HCT116 (cell line): ENCODE measurements around the gene EEF1A2.

ENCODE experiments used
- ATF3 ChIP-seq: IDR thresholded peaks from 2 replicates; pipeline ENCODE4 v1.6.1; 2012
- CTCF ChIP-seq, 3 experiments: fragments of 200-600 bp in 1 of 3; sonication (generic) in 1 of 3; IDR thresholded peaks in 2 of 3; conservative IDR thresholded peaks in 1 of 3; 2 replicates each; pipeline ENCODE4 v1.5.1; 2012 to 2017; ENCODE audit warnings: low read depth in 2 of 3, low read length in 2 of 3, antibody characterized with exemption in 1 of 3, borderline replicate concordance in 1 of 3, control low read depth in 1 of 3, mild to moderate bottlenecking in 1 of 3, mixed read lengths in 1 of 3, mixed run types in 1 of 3, moderate library complexity in 1 of 3; ENCODE audit not compliant: insufficient read depth in 1 of 3
- EZH2phosphoT487 ChIP-seq: fragments of 200-600 bp; IDR thresholded peaks from 2 replicates; pipeline ENCODE4 v1.6.1; 2018; ENCODE audit warnings: antibody characterized with exemption, borderline replicate concordance
- MAX ChIP-seq: IDR thresholded peaks from 2 replicates; pipeline ENCODE4 v1.6.1; 2012
- POLR2A ChIP-seq: IDR thresholded peaks from 2 replicates; pipeline ENCODE4 v1.7.0; 2011; ENCODE audit warnings: borderline replicate concordance; ENCODE audit not compliant: insufficient read depth, insufficient read length; ENCODE audit errors: extremely low read depth
- POLR2AphosphoS5 ChIP-seq: IDR thresholded peaks from 2 replicates; pipeline ENCODE4 v1.6.1; 2011; ENCODE audit warnings: mild to moderate bottlenecking, low read depth, low read length, moderate library complexity
- REST ChIP-seq: IDR thresholded peaks from 2 replicates; pipeline ENCODE4 v1.6.1; 2012; ENCODE audit warnings: low read depth
- SRF ChIP-seq: IDR thresholded peaks from 2 replicates; pipeline ENCODE4 v1.6.1; 2012; ENCODE audit warnings: low read depth
- YY1 ChIP-seq: IDR thresholded peaks from 2 replicates; pipeline ENCODE4 v1.6.1; 2011; ENCODE audit warnings: low read length, low read depth, moderate library complexity, mild to moderate bottlenecking; ENCODE audit not compliant: insufficient replicate concordance; ENCODE audit errors: extremely low read depth
- ZNF274 ChIP-seq: fragments of 200-500 bp; sonication (Bioruptor generic); IDR thresholded peaks from 2 replicates; pipeline ENCODE4 v1.6.1; 2014; ENCODE audit warnings: mild to moderate bottlenecking, low read depth, low read length, inconsistent platforms

GRCh38 chr20:63519668-63520503 is 21.0 kb upstream of the EEF1A2 start:
- TF ChIP-seq CTCF (IDR thresholded peaks at IDR 0.05 in 2 of 3, conservative IDR thresholded peaks at IDR 0.05 in 1 of 3; ENCODE audit: borderline replicate concordance in 1 of 3, insufficient read depth in 1 of 3, low read depth in 2 of 3, low read length in 2 of 3), result peak in 1 of 3 experiments; percentile 22; a peak in 1 of 6 replicates
- TF ChIP-seq POLR2AphosphoS5, result peak; percentile 22
- TF ChIP-seq SRF, result no peak
- TF ChIP-seq ZNF274, result no peak
- TF ChIP-seq MAX, result peak; percentile 26; the same call in 1 of the 2 replicates
- TF ChIP-seq YY1, result peak; percentile 32
- TF ChIP-seq REST, result no peak
- no peak for TF ChIP-seq EZH2phosphoT487
- TF ChIP-seq POLR2A, result peak; percentile 12
- no peak for TF ChIP-seq ATF3
